GM23248 (cell line): Measurements from ENCODE around the gene TRPV4.

Source experiments
- EZH2 ChIP-seq: fragments of 200-600 bp; sonication (generic); IDR thresholded peaks from 2 replicates; pipeline ENCODE4 v1.6.1; 2018; ENCODE audit warnings: antibody characterized with exemption, mild to moderate bottlenecking; ENCODE audit not compliant: insufficient read depth, poor library complexity, severe bottlenecking
- EZH2phosphoT487 ChIP-seq: fragments of 200-600 bp; sonication (generic); IDR thresholded peaks from 2 replicates; pipeline ENCODE4 v1.6.1; 2018; ENCODE audit warnings: antibody characterized with exemption, moderate library complexity, mild to moderate bottlenecking, low read depth; ENCODE audit not compliant: insufficient read depth

- TF ChIP-seq EZH2 (no peak), EZH2phosphoT487 (no peak)
Measured at GRCh38 chr12:109779382-109779781, 53.8 kb downstream of the TRPV4 start.
